Measurements from ENCODE around the gene KANSL1.

GRCh38 chr17:46020023-46020761, 173.0 kb downstream of the KANSL1 start:
- TF ChIP-seq CTCF (conservative IDR thresholded peaks at IDR 0.05 in 1 of 2, IDR thresholded peaks at IDR 0.05 in 1 of 2; ENCODE audit: extremely low read depth in 1 of 2, insufficient read depth in 1 of 2, low read depth in 1 of 2, low read length in 2 of 2), result no peak
- TF ChIP-seq EZH2 (IDR thresholded peaks at IDR 0.05; ENCODE audit: borderline replicate concordance, low read length), result no peak
